ENCODE results near the gene PSMC3.

Gene PSMC3

DNA sequence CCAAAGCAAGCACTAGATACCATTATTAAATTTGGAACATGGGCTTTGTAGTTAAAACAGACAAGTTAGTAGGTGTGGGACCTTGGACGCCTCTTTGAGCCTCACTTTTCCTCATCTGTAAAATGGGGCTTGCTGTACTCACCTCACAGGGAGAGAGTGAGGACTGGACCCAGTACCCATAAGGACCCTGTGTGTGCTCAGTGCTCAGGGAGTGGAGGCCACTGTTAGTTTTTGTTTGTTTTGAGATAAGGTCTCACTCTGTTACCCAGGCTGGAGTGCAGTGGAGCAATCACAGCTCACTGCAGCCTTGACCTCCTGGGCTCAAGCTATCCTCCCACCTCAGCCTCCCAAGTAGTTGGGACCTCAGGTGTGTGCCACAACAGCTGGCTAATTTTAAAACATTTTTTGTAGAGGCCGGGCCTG lies 13.8 kb upstream of the PSMC3 start:
- H3K9ac ChIP-seq (ENCODE audit: low read length), result no peak overlapping the region
- DNase-seq, result no peak
- H3K27me3 ChIP-seq (ENCODE audit: insufficient read depth, low read length, poor library complexity), result no peaks in the 10 kb centered on the region
- H4K5ac ChIP-seq (ENCODE audit: low read length), result no peak overlapping the region
- no peak overlapping the region for H3K4ac ChIP-seq (ENCODE audit: low read depth, low read length)
- H3K27ac ChIP-seq (ENCODE audit: low read depth, low read length), result no peak overlapping the region
- no peak overlapping the region for H2BK5ac ChIP-seq (ENCODE audit: low read length)
- no CpG with 5 or more reads among the region's 2 CpGs for WGBS (ENCODE audit: extremely low coverage, insufficient coverage, low lambda C conversion rate)
- no peak overlapping the region for H2BK15ac ChIP-seq (replicated peaks; ENCODE audit: low read depth)
- H3K23ac ChIP-seq (ENCODE audit: low read length), result no peak overlapping the region
- no peak overlapping the region for H2BK120ac ChIP-seq (ENCODE audit: low read depth, low read length)
- H3K79me1 ChIP-seq (ENCODE audit: low read length), result no peaks in the 10 kb centered on the region
- H3K36me3 ChIP-seq (ENCODE audit: control insufficient read depth, insufficient read depth, low read length), result no peaks in the 10 kb centered on the region
- H4K8ac ChIP-seq (ENCODE audit: low read depth, low read length), result no peak overlapping the region
- no peak overlapping the region for H3K4me3 ChIP-seq (ENCODE audit: low read length)
- H2AK5ac ChIP-seq (ENCODE audit: low read length), result no peak overlapping the region
- H3K79me2 ChIP-seq (ENCODE audit: control insufficient read depth, insufficient read depth, low read length), result no peaks in the 10 kb centered on the region
- no peak overlapping the region for H3K4me2 ChIP-seq (ENCODE audit: low read length)
- H3K18ac ChIP-seq (ENCODE audit: low read length), result no peak overlapping the region
- no peak overlapping the region for H3K56ac ChIP-seq (ENCODE audit: low read length)
- H3K4me1 ChIP-seq (ENCODE audit: control insufficient read depth, low read depth, low read length), result no peaks in the 10 kb centered on the region

DNA sequence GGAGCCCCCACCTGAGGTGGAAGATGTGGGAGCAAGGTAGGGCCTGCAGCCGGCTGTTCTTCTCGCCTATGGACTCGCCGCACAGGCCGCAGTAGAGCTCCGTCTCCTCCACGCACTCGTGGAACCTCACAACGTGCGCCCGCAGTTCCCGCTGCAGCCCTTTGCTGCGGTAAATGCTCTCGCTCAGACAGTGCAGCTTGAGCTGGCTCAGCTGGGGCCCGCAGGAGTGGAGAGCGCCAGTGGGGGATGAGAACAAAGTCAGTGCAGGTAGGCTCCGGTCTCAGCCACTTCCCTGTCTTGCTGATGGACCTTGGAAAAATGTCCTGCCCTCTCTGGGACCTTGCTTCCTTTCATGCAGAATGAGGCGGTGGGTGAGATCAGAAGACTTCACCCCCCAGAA lies 12.5 kb upstream of the PSMC3 start:
- Histone ChIP-seq H3K79me1 (ENCODE audit: low read length) (no peaks in the 10 kb centered on the region), H3K27ac (ENCODE audit: low read depth, low read length) (no peak overlapping the region), H3K23ac (ENCODE audit: low read length) (no peak overlapping the region), H2AK5ac (ENCODE audit: low read length) (no peak overlapping the region), H3K4me3 (ENCODE audit: low read length) (no peak overlapping the region), H2BK5ac (ENCODE audit: low read length) (no peak overlapping the region), H3K56ac (ENCODE audit: low read length) (no peak overlapping the region), H3K79me2 (ENCODE audit: control insufficient read depth, insufficient read depth, low read length) (no peaks in the 10 kb centered on the region), H3K4me1 (ENCODE audit: control insufficient read depth, low read depth, low read length) (no peaks in the 10 kb centered on the region), H4K8ac (ENCODE audit: low read depth, low read length) (no peak overlapping the region), H3K4me2 (ENCODE audit: low read length) (no peak overlapping the region), H2BK120ac (ENCODE audit: low read depth, low read length) (no peak overlapping the region), H4K5ac (ENCODE audit: low read length) (no peak overlapping the region), H2BK15ac (replicated peaks; ENCODE audit: low read depth) (no peak overlapping the region), H3K4ac (ENCODE audit: low read depth, low read length) (no peak overlapping the region), H3K9ac (ENCODE audit: low read length) (no peak overlapping the region), H3K18ac (ENCODE audit: low read length) (no peak overlapping the region), H3K36me3 (ENCODE audit: control insufficient read depth, insufficient read depth, low read length) (no peaks in the 10 kb centered on the region), H3K27me3 (ENCODE audit: insufficient read depth, low read length, poor library complexity) (no peaks in the 10 kb centered on the region)
- no peak for DNase-seq
- WGBS (ENCODE audit: extremely low coverage, insufficient coverage, low lambda C conversion rate), result no CpG with 5 or more reads among the region's 18 CpGs

DNA sequence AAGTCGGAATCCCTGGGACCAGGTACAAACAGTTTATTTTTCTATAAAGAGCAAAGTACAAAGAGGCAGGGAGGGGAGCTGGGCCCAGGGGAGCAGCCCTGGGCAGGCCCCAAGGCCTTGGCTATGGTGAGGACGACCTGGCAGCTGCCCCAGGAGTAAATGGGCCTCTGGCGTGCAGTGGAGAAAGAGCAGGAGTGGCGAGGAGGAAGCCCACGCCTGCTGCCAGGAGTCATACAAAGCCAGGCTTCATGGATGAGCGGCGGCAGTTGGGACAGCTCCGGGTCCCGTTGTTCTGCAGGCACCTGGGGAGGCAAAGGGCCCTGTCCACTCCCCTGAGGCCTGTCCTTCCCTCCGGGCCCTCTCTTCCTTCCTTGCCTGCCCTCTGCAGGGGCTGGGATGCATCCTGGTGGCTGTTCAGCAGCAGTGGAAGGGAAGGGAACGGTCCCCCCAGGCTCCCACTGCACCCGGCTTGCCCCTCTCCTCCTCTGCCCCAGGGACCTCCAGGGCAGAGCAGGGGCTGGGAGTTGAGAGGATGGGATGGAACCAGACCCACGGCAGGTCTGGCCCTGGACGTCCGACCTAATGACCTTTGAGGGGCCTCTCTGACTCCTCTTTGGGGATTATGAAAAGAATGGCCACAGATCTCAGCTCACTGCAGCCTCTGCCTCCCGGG lies 11.6 kb upstream of the PSMC3 start:
- DNase-seq, result no peak
- H3K4ac ChIP-seq (ENCODE audit: low read depth, low read length), result no peak overlapping the region
- no peak overlapping the region for H2BK15ac ChIP-seq (replicated peaks; ENCODE audit: low read depth)
- H3K27ac ChIP-seq (ENCODE audit: low read depth, low read length), result no peak overlapping the region
- H3K4me2 ChIP-seq (ENCODE audit: low read length), result no peak overlapping the region
- no peak overlapping the region for H3K23ac ChIP-seq (ENCODE audit: low read length)
- no peak overlapping the region for H4K8ac ChIP-seq (ENCODE audit: low read depth, low read length)
- no peaks in the 10 kb centered on the region for H3K79me2 ChIP-seq (ENCODE audit: control insufficient read depth, insufficient read depth, low read length)
- WGBS (ENCODE audit: extremely low coverage, insufficient coverage, low lambda C conversion rate), result no CpG with 5 or more reads among the region's 16 CpGs
- H2BK120ac ChIP-seq (ENCODE audit: low read depth, low read length), result no peak overlapping the region
- H2AK5ac ChIP-seq (ENCODE audit: low read length), result no peak overlapping the region
- H2BK5ac ChIP-seq (ENCODE audit: low read length), result no peak overlapping the region
- H3K9ac ChIP-seq (ENCODE audit: low read length), result no peak overlapping the region
- H3K56ac ChIP-seq (ENCODE audit: low read length), result no peak overlapping the region
- H3K27me3 ChIP-seq (ENCODE audit: insufficient read depth, low read length, poor library complexity), result no peaks in the 10 kb centered on the region
- no peaks in the 10 kb centered on the region for H3K4me1 ChIP-seq (ENCODE audit: control insufficient read depth, low read depth, low read length)
- H4K5ac ChIP-seq (ENCODE audit: low read length), result no peak overlapping the region
- no peaks in the 10 kb centered on the region for H3K79me1 ChIP-seq (ENCODE audit: low read length)
- H3K36me3 ChIP-seq (ENCODE audit: control insufficient read depth, insufficient read depth, low read length), result no peaks in the 10 kb centered on the region
- no peak overlapping the region for H3K18ac ChIP-seq (ENCODE audit: low read length)
- no peak overlapping the region for H3K4me3 ChIP-seq (ENCODE audit: low read length)

DNA sequence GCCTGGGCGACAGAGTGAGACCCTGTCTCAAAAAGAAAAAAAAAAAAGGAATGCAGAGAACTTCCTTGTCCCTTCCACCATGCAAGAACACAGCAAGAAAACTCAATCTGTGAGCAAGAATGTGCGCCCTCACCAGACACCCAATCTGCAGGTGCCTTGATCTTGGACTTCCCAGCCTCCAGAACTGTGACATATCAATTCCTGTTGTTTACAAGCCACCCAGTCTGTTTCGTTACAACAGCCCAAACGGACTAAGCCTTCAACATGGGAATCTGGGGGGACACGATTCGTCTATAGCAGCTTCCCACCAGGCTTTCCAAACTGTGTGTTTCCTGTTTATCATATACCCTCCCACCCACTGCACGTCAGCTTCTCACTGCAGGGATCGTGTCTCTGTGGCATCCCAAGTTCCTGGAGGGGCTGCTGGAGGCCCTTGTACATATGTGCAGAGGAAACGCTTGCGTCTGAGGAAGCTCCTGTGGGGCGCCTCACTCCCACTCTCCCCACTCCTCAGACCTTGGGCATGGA lies 11.0 kb upstream of the PSMC3 start:
- no peaks in the 10 kb centered on the region for H3K4me1 ChIP-seq (ENCODE audit: control insufficient read depth, low read depth, low read length)
- no peak overlapping the region for H3K27ac ChIP-seq (ENCODE audit: low read depth, low read length)
- H3K79me1 ChIP-seq (ENCODE audit: low read length), result no peaks in the 10 kb centered on the region
- H4K5ac ChIP-seq (ENCODE audit: low read length), result no peak overlapping the region
- DNase-seq, result no peak
- H4K8ac ChIP-seq (ENCODE audit: low read depth, low read length), result no peak overlapping the region
- no peak overlapping the region for H2BK120ac ChIP-seq (ENCODE audit: low read depth, low read length)
- H3K9ac ChIP-seq (ENCODE audit: low read length), result no peak overlapping the region
- H3K4ac ChIP-seq (ENCODE audit: low read depth, low read length), result no peak overlapping the region
- H2AK5ac ChIP-seq (ENCODE audit: low read length), result no peak overlapping the region
- no peak overlapping the region for H3K18ac ChIP-seq (ENCODE audit: low read length)
- H3K56ac ChIP-seq (ENCODE audit: low read length), result no peak overlapping the region
- no peaks in the 10 kb centered on the region for H3K36me3 ChIP-seq (ENCODE audit: control insufficient read depth, insufficient read depth, low read length)
- H3K4me2 ChIP-seq (ENCODE audit: low read length), result no peak overlapping the region
- H2BK5ac ChIP-seq (ENCODE audit: low read length), result no peak overlapping the region
- no peak overlapping the region for H2BK15ac ChIP-seq (replicated peaks; ENCODE audit: low read depth)
- H3K27me3 ChIP-seq (ENCODE audit: insufficient read depth, low read length, poor library complexity), result no peaks in the 10 kb centered on the region
- no CpG with 5 or more reads among the region's 11 CpGs for WGBS (ENCODE audit: extremely low coverage, insufficient coverage, low lambda C conversion rate)
- H3K23ac ChIP-seq (ENCODE audit: low read length), result no peak overlapping the region
- H3K4me3 ChIP-seq (ENCODE audit: low read length), result no peak overlapping the region
- H3K79me2 ChIP-seq (ENCODE audit: control insufficient read depth, insufficient read depth, low read length), result no peaks in the 10 kb centered on the region

DNA sequence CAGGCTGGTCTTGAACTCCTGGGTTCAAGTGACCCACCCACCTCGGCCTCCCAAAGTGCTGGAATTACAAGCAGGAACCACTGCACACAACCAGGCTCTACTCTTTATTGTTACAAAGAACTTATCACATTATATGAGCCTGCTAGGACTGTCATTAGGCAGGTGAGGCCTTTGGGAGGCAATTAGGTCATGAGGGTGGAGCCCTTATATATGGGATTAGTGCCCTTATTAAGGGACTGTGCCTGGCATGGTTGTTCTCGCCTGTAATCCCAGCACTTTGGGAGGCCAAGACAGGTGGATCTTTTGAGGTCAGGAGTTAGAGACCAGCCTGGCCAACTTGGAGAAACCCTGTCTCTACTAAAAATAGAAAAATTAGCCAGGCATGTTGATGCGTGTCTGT lies 10.5 kb upstream of the PSMC3 start:
- no peak overlapping the region for H2AK5ac ChIP-seq (ENCODE audit: low read length)

DNA sequence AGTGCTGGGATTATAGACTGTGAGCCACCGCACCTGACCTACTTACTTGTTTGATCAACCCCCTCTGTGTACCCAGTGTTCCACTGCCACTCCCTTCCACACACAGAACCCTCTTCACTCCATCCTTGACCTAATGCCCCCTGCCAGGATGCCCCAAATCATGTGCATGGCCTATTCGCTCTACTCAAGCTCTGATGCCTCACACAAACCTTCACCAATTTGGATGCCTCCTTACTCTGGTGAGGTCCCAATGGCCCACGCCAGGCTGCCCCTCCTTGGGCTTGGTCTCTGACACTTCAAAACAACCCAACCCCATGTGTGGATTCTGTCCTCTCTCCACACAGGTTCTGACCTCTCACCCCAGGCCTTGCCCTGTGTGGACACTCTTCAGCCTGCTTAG lies 9.4 kb upstream of the PSMC3 start:
- Histone ChIP-seq H3K4me2 (ENCODE audit: low read length) (no peak overlapping the region), H3K79me1 (ENCODE audit: low read length) (no peaks in the 10 kb centered on the region), H2AK5ac (ENCODE audit: low read length) (no peak overlapping the region), H2BK5ac (ENCODE audit: low read length) (no peak overlapping the region), H3K23ac (ENCODE audit: low read length) (no peak overlapping the region), H3K4me1 (ENCODE audit: control insufficient read depth, low read depth, low read length) (no peaks in the 10 kb centered on the region), H3K9ac (ENCODE audit: low read length) (no peak overlapping the region), H3K56ac (ENCODE audit: low read length) (no peak overlapping the region), H3K4me3 (ENCODE audit: low read length) (no peak overlapping the region), H3K27ac (ENCODE audit: low read depth, low read length) (no peak overlapping the region), H2BK120ac (ENCODE audit: low read depth, low read length) (no peak overlapping the region), H4K8ac (ENCODE audit: low read depth, low read length) (no peak overlapping the region), H3K79me2 (ENCODE audit: control insufficient read depth, insufficient read depth, low read length) (no peaks in the 10 kb centered on the region), H4K5ac (ENCODE audit: low read length) (no peak overlapping the region), H3K4ac (ENCODE audit: low read depth, low read length) (no peak overlapping the region), H3K27me3 (ENCODE audit: insufficient read depth, low read length, poor library complexity) (no peaks in the 10 kb centered on the region), H3K36me3 (ENCODE audit: control insufficient read depth, insufficient read depth, low read length) (no peaks in the 10 kb centered on the region), H2BK15ac (replicated peaks; ENCODE audit: low read depth) (no peak overlapping the region), H3K18ac (ENCODE audit: low read length) (no peak overlapping the region)
- no CpG with 5 or more reads among the region's 3 CpGs for WGBS (ENCODE audit: extremely low coverage, insufficient coverage, low lambda C conversion rate)
- DNase-seq, result no peak

More for the DNA sequence above, 10.5 kb upstream of the PSMC3 start:
- Histone ChIP-seq H3K18ac (ENCODE audit: low read length) (no peak overlapping the region), H3K56ac (ENCODE audit: low read length) (no peak overlapping the region), H3K27ac (ENCODE audit: low read depth, low read length) (no peak overlapping the region), H3K23ac (ENCODE audit: low read length) (no peak overlapping the region), H3K36me3 (ENCODE audit: control insufficient read depth, insufficient read depth, low read length) (no peaks in the 10 kb centered on the region), H3K4me1 (ENCODE audit: control insufficient read depth, low read depth, low read length) (no peaks in the 10 kb centered on the region), H2BK15ac (replicated peaks; ENCODE audit: low read depth) (no peak overlapping the region), H4K5ac (ENCODE audit: low read length) (no peak overlapping the region), H3K9ac (ENCODE audit: low read length) (no peak overlapping the region), H3K27me3 (ENCODE audit: insufficient read depth, low read length, poor library complexity) (no peaks in the 10 kb centered on the region), H2BK120ac (ENCODE audit: low read depth, low read length) (no peak overlapping the region), H3K79me1 (ENCODE audit: low read length) (no peaks in the 10 kb centered on the region), H3K79me2 (ENCODE audit: control insufficient read depth, insufficient read depth, low read length) (no peaks in the 10 kb centered on the region), H3K4ac (ENCODE audit: low read depth, low read length) (no peak overlapping the region), H3K4me3 (ENCODE audit: low read length) (no peak overlapping the region), H4K8ac (ENCODE audit: low read depth, low read length) (no peak overlapping the region), H3K4me2 (ENCODE audit: low read length) (no peak overlapping the region), H2BK5ac (ENCODE audit: low read length) (no peak overlapping the region)
- DNase-seq, result no peak
- no CpG with 5 or more reads among the region's 3 CpGs for WGBS (ENCODE audit: extremely low coverage, insufficient coverage, low lambda C conversion rate)

All from mesendoderm (in vitro differentiated cells).